Smooth muscle cell (in vitro differentiated cells): ENCODE results near the gene VSIG2. TPM values are rescaled to one million over a fixed set of nuclear protein-coding genes. Genes with fewer than 3 reads are reported as not detected.
"Not testable (repeated sequence)": the region's sequence is repeated elsewhere in the genome, so short reads cannot be mapped to it uniquely, and the experiment has no call there.

ENCODE experiments used
- DNase-seq: peaks from one replicate; lab custom pipeline; 2025; ENCODE audit not compliant: unreplicated experiment; lab: John Stamatoyannopoulos, UW
- H2AFZ ChIP-seq: fragments of 200-600 bp; sonication (generic); 2 replicates; pipeline ENCODE4 v1.6.0; 2016; ENCODE audit warnings: antibody characterized with exemption, low read depth, mild to moderate bottlenecking
- H3F3A ChIP-seq: fragments of 200-600 bp; sonication (generic); 2 replicates; pipeline ENCODE4 v1.6.0; 2017; ENCODE audit warnings: antibody characterized with exemption, low read depth
- H3K27ac ChIP-seq: fragments of 200-600 bp; sonication (generic); 2 replicates; pipeline ENCODE4 v1.5.1; 2016; ENCODE audit warnings: low read depth, mild to moderate bottlenecking
- H3K27me3 ChIP-seq: fragments of 200-600 bp; sonication (generic); 2 replicates; pipeline ENCODE4 v1.6.1; 2016; ENCODE audit warnings: low read depth, mild to moderate bottlenecking
- H3K36me3 ChIP-seq: fragments of 200-600 bp; sonication (generic); 2 replicates; pipeline ENCODE4 v1.5.1; 2016; ENCODE audit warnings: low read depth
- H3K4me1 ChIP-seq: fragments of 200-600 bp; sonication (generic); 2 replicates; pipeline ENCODE4 v1.5.1; 2016; ENCODE audit warnings: low read depth
- H3K4me2 ChIP-seq: fragments of 200-600 bp; sonication (generic); 2 replicates; pipeline ENCODE4 v1.6.0; 2016; ENCODE audit warnings: mild to moderate bottlenecking
- H3K4me3 ChIP-seq: fragments of 200-600 bp; sonication (generic); 2 replicates; pipeline ENCODE4 v1.5.1; 2016; ENCODE audit warnings: mild to moderate bottlenecking
- H3K79me2 ChIP-seq: fragments of 200-600 bp; sonication (generic); 2 replicates; pipeline ENCODE4 v1.6.0; 2016; ENCODE audit warnings: low read depth, mild to moderate bottlenecking
- H3K9ac ChIP-seq: fragments of 200-600 bp; sonication (generic); 2 replicates; pipeline ENCODE4 v1.6.0; 2016; ENCODE audit warnings: low read depth
- H3K9me3 ChIP-seq: fragments of 200-600 bp; sonication (generic); replicated peaks from 2 replicates; pipeline ENCODE4 v1.5.1; 2016; ENCODE audit warnings: low read depth
- H4K20me1 ChIP-seq: fragments of 200-600 bp; sonication (generic); 2 replicates; pipeline ENCODE4 v1.6.0; 2016; ENCODE audit warnings: low read depth
- CTCF ChIP-seq: fragments of 200-600 bp; sonication (generic); IDR thresholded peaks from 2 replicates; pipeline ENCODE4 v1.5.1; 2017; ENCODE audit warnings: borderline replicate concordance, mild to moderate bottlenecking, antibody characterized with exemption; ENCODE audit not compliant: insufficient read depth, poor library complexity, severe bottlenecking
- WGBS: methylation state at CpG from one replicate; pipeline ENCODE4 v1.1.7; 2016; ENCODE audit warnings: low lambda C conversion rate; 5-methylcytosine and 5-hydroxymethylcytosine counted together
- polyA plus RNA-seq: library from polyadenylated mRNA; unstranded; fragments of >200 nt; fragmentation: Nextera tagmentation; extraction: Ambion mirVana; gene quantifications from 2 replicates; pipeline ENCODE4 v1.2.1, GENCODE V29; 2016
- total RNA-seq: library from RNA; depleted of rRNA; stranded (reverse); fragments of >200 nt; gene quantifications from 2 replicates; pipeline ENCODE4 v1.2.3, GENCODE V29; 2014

Gene VSIG2
- total and polyA plus RNA-seq, 2 experiments from 2014 or later, result not detected

- no peak overlapping the region for H3K9ac ChIP-seq
- H3K4me3 ChIP-seq, result no peak overlapping the region
- H3K27me3 ChIP-seq, result no peaks in the 10 kb centered on the region
- H3K4me1 ChIP-seq, result no peaks in the 10 kb centered on the region
- H3F3A ChIP-seq, result no peaks in the 10 kb centered on the region
- no peak overlapping the region for H3K4me2 ChIP-seq
- H3K9me3 ChIP-seq, result no peaks in the 10 kb centered on the region
- H3K36me3 ChIP-seq, result no peaks in the 10 kb centered on the region
- H3K79me2 ChIP-seq, result peaks cover 60% of the 10 kb centered on the region
- 94% methylated on average over 7 of the region's 7 CpGs for WGBS
- H2AFZ ChIP-seq, result no peak overlapping the region
- H4K20me1 ChIP-seq, result peaks cover 80% of the 10 kb centered on the region
- DNase-seq, result no peak
- H3K27ac ChIP-seq, result no peak overlapping the region
- no peak for TF ChIP-seq CTCF
Observed at GRCh38 chr11:124776865-124777645, 25.0 kb upstream of the VSIG2 start.

GRCh38 chr11:124770959-124771358 is 18.9 kb upstream of the VSIG2 start:
- Histone ChIP-seq H3K4me2 (peak overlapping the region; percentile 36), H3K27ac (peak overlapping the region; percentile 87), H4K20me1 (peaks cover 28% of the 10 kb centered on the region)
- H3K27me3 ChIP-seq, H3K4me1 ChIP-seq, H3F3A ChIP-seq, DNase-seq, H3K36me3 ChIP-seq, H3K9ac ChIP-seq, H2AFZ ChIP-seq, H3K4me3 ChIP-seq, H3K9me3 ChIP-seq, H3K79me2 ChIP-seq: not testable (repeated sequence)
- 74% methylated on average over 6 of the region's 6 CpGs for whole genome bisulfite sequencing

- no peak overlapping the region for H2AFZ ChIP-seq
- peak overlapping the region; percentile 30 for H3K9ac ChIP-seq
- peak overlapping the region; percentile 36 for H3K4me2 ChIP-seq
- peaks cover under 1% of the 10 kb centered on the region for H3K79me2 ChIP-seq
- H3K36me3 ChIP-seq, result no peaks in the 10 kb centered on the region
- H3K27ac ChIP-seq, result peak overlapping the region; percentile 87
- H3K4me3 ChIP-seq, result no peak overlapping the region
- no peak for DNase-seq
- H3K4me1 ChIP-seq, result no peaks in the 10 kb centered on the region
- 33% methylated on average over 8 of the region's 8 CpGs for WGBS
- no peak for TF ChIP-seq CTCF
- no peaks in the 10 kb centered on the region for H3K9me3 ChIP-seq
- H4K20me1 ChIP-seq, result peaks cover 20% of the 10 kb centered on the region
- H3F3A ChIP-seq, result no peaks in the 10 kb centered on the region
- H3K27me3 ChIP-seq, result no peaks in the 10 kb centered on the region
Observed at GRCh38 chr11:124769806-124770774, 18.0 kb upstream of the VSIG2 start.

GRCh38 chr11:124768914-124769313 is 16.9 kb upstream of the VSIG2 start:
- no peak overlapping the region for H3K9ac ChIP-seq
- no peaks in the 10 kb centered on the region for H3F3A ChIP-seq
- H4K20me1 ChIP-seq, result peaks cover 21% of the 10 kb centered on the region
- peak overlapping the region; percentile 87 for H3K27ac ChIP-seq
- no peaks in the 10 kb centered on the region for H3K79me2 ChIP-seq
- TF ChIP-seq CTCF, result no peak
- no peak overlapping the region for H3K4me2 ChIP-seq
- H3K9me3 ChIP-seq, result no peaks in the 10 kb centered on the region
- H3K27me3 ChIP-seq, result no peaks in the 10 kb centered on the region
- H3K4me1 ChIP-seq, result no peaks in the 10 kb centered on the region
- H2AFZ ChIP-seq, result no peak overlapping the region
- no peaks in the 10 kb centered on the region for H3K36me3 ChIP-seq
- no peak for DNase-seq
- H3K4me3 ChIP-seq, result no peak overlapping the region
- 91% methylated on average over 8 of the region's 8 CpGs for WGBS
